ENCODE results near the gene TEX14.
A peak's percentile ranks its signal among the peaks of the same experiment; 100 is the strongest.

DNA sequence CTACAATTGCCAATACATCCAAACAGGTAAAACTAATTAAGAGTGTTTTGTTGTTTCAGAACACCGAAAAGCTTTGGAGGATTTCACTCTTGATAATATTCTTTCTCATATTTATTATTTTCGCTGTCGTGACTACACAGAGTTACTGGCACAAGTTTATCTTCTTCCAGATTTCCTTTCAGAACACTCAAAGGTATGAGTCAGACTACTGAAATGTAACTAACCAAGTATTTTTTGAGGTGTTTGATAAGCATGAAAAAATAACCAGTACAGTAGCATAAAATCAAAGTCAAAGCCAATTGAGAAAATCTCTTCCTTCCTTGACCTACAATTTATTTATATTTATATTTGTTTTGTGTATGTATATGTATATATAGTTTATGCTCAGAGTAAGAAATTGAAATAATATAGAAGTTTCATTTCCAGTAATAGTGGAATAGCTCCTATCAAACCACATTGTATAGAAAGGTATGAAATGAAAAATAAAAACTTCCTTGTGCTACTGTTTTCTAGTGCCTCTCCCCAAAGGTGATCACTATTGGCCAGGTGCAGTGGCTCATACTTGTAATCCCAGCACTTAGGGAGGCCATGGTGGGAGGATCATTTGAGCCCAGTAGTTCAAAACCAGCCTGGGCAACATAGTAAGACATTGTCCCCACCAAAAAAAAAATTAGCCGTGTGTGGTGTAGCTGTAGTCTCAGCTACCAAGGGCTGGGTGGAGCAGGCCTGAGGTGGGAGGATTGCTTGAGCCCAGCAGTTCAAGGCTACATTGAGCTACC lies 11.5 kb upstream of the TEX14 start:
- TF ChIP-seq EZH2 (IDR thresholded peaks at IDR 0.05; ENCODE audit: borderline replicate concordance, low read depth, low read length, severe bottlenecking) (no peak), POLR2AphosphoS5 (IDR thresholded peaks at IDR 0.05; ENCODE audit: insufficient read depth, low read depth, low read length) (peak; percentile 34), POLR2A (IDR thresholded peaks at IDR 0.05; ENCODE audit: low read depth, low read length) (peak; percentile 40), MYC (IDR thresholded peaks at IDR 0.05; ENCODE audit: low read depth, low read length) (no peak), FOS (IDR thresholded peaks at IDR 0.05; ENCODE audit: borderline replicate concordance, insufficient read depth, low read length) (peak; percentile 75), JUN (IDR thresholded peaks at IDR 0.05; ENCODE audit: borderline replicate concordance, insufficient read depth, insufficient read length, low read depth) (peak; percentile 94)
- TF ChIP-seq, protein P1, sequence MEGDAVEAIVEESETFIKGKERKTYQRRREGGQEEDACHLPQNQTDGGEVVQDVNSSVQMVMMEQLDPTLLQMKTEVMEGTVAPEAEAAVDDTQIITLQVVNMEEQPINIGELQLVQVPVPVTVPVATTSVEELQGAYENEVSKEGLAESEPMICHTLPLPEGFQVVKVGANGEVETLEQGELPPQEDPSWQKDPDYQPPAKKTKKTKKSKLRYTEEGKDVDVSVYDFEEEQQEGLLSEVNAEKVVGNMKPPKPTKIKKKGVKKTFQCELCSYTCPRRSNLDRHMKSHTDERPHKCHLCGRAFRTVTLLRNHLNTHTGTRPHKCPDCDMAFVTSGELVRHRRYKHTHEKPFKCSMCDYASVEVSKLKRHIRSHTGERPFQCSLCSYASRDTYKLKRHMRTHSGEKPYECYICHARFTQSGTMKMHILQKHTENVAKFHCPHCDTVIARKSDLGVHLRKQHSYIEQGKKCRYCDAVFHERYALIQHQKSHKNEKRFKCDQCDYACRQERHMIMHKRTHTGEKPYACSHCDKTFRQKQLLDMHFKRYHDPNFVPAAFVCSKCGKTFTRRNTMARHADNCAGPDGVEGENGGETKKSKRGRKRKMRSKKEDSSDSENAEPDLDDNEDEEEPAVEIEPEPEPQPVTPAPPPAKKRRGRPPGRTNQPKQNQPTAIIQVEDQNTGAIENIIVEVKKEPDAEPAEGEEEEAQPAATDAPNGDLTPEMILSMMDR (IDR thresholded peaks at IDR 0.05; ENCODE audit: extremely low read depth in 1 of 2, insufficient read depth in 1 of 2, low read depth in 1 of 2, low read length in 2 of 2): no peak
- TF ChIP-seq, protein P2, sequence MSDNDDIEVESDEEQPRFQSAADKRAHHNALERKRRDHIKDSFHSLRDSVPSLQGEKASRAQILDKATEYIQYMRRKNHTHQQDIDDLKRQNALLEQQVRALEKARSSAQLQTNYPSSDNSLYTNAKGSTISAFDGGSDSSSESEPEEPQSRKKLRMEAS (IDR thresholded peaks at IDR 0.05; ENCODE audit: insufficient read depth, insufficient read length): no peak

Data from endothelial cell of umbilical vein (primary cell).